Glutamatergic neuron (in vitro differentiated cells): Measurements from ENCODE around the gene PICK1. TPM values are rescaled to one million over a fixed set of nuclear protein-coding genes. Genes with fewer than 3 reads are reported as not detected.

ENCODE experiments used
- DNase-seq: peaks from one replicate; pipeline ENCODE4 v3.0.0; 2022
- H3K27ac Mint-ChIP-seq: one replicate; pipeline ENCODE4 v1.8.0; 2020; ENCODE audit warnings: mild to moderate bottlenecking, mixed read lengths, inconsistent platforms; ENCODE audit not compliant: unreplicated experiment
- H3K27me3 Mint-ChIP-seq: one replicate; pipeline ENCODE4 v1.8.0; 2020; ENCODE audit warnings: mild to moderate bottlenecking, moderate library complexity, mixed read lengths, inconsistent platforms; ENCODE audit not compliant: unreplicated experiment
- H3K36me3 Mint-ChIP-seq: one replicate; pipeline ENCODE4 v1.8.0; 2020; ENCODE audit warnings: mild to moderate bottlenecking, mixed read lengths, inconsistent platforms; ENCODE audit not compliant: unreplicated experiment
- H3K4me1 Mint-ChIP-seq: one replicate; pipeline ENCODE4 v1.8.0; 2020; ENCODE audit warnings: mild to moderate bottlenecking, low read depth, mixed read lengths, inconsistent platforms; ENCODE audit not compliant: unreplicated experiment
- H3K4me3 Mint-ChIP-seq: one replicate; pipeline ENCODE4 v1.8.0; 2020; ENCODE audit warnings: mild to moderate bottlenecking, mixed read lengths, inconsistent platforms; ENCODE audit not compliant: unreplicated experiment
- H3K9me3 Mint-ChIP-seq: one replicate; pipeline ENCODE4 v1.8.0; 2020; ENCODE audit warnings: mild to moderate bottlenecking, moderate library complexity, mixed read lengths, inconsistent platforms; ENCODE audit not compliant: unreplicated experiment
- total RNA-seq: library from RNA; stranded (reverse); fragmentation: NEBNext Ultra II Directional; extraction: Animal tissue kit (Norgen Biotek cat#: 25700); gene quantifications from one replicate; pipeline ENCODE4 v1.2.1, GENCODE V29; 2021; ENCODE audit not compliant: unreplicated experiment
- TF ChIP-seq, protein P1 (sequence below): fragments of 200-600 bp; sonication (generic); IDR thresholded peaks from one replicate; pipeline ENCODE4 v1.5.0; 2021; ENCODE audit not compliant: partially characterized antibody, unreplicated experiment

PICK1 gene
- total RNA-seq, 1 donor from 2014 or later: 44.8 TPM

DNA sequence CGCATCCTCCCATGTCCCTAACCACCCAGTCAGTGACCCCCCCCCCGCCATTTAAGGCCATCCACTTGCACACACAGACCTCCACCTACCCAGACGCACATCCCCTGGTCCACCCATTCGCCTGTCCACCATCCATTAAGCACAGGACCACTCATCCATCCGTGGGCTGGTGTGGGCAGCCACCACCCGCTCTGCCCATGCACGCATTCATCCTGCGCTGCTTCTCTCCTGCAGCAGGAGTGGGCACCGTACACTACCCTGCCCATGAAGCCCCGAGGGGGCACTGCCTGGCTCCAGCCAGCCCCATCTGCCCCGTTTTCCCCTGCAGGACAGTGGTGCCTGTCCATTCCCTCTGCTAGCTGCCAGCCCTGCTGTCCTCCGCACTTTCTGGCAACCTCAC, 30.7 kb downstream of the PICK1 start:
- TF ChIP-seq, protein P1, sequence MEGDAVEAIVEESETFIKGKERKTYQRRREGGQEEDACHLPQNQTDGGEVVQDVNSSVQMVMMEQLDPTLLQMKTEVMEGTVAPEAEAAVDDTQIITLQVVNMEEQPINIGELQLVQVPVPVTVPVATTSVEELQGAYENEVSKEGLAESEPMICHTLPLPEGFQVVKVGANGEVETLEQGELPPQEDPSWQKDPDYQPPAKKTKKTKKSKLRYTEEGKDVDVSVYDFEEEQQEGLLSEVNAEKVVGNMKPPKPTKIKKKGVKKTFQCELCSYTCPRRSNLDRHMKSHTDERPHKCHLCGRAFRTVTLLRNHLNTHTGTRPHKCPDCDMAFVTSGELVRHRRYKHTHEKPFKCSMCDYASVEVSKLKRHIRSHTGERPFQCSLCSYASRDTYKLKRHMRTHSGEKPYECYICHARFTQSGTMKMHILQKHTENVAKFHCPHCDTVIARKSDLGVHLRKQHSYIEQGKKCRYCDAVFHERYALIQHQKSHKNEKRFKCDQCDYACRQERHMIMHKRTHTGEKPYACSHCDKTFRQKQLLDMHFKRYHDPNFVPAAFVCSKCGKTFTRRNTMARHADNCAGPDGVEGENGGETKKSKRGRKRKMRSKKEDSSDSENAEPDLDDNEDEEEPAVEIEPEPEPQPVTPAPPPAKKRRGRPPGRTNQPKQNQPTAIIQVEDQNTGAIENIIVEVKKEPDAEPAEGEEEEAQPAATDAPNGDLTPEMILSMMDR: no peak
- H3K27me3 Mint-ChIP-seq: peaks cover 7% of the 10 kb centered on the region
- peaks cover 12% of the 10 kb centered on the region for H3K9me3 Mint-ChIP-seq
- peaks cover 14% of the 10 kb centered on the region for H3K4me1 Mint-ChIP-seq
- DNase-seq: peak; percentile 13
- peak overlapping the region; percentile 35 for H3K4me3 Mint-ChIP-seq
- peak overlapping the region; percentile 4 for H3K27ac Mint-ChIP-seq
- no peaks in the 10 kb centered on the region for H3K36me3 Mint-ChIP-seq

DNA sequence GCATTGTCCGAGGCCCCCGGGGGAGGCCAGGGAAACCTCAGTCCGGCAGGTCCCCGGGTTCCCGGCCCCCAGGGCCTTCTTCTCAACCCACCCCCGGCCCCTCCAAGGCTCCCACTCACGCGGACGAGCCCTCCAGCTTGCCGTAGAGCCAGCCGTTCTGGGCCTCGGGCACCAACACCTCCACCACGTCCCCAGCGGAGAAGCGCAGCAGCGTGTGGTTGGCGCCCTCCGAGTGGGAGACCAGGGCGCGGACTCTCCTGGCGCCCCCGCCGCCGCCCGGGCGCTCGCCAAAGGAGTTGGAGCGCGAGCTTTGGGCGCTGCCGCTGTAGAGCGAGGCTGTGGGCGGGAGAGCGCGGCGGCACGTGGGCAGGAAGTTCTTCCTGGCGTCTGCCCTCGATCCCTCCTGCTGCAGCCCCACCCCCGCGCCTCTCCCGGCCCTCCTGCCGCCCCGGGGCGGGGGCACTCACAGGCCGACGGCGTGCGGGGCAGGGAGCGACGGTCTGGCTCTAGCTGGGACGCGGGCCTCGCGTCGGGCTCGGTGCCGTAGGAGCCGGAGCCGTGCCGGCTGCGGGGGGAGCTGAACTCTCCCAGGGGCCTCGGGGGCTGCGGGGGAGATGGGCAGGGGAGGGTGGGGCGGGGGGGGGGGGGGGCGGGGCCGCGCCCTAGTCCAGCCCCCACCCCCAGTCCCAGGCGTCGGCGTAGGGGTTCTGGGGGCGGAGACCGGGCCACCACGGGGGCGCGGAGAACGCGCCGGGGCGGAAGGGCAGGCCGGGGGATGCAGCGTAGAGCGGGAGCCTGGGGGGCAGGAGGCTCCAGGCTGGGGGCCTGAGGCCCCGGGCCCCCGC, 31.6 kb downstream of the PICK1 start:
- TF ChIP-seq, protein P1: no peak
- Mint-ChIP-seq H3K27ac (no peak overlapping the region), H3K4me1 (peaks cover 22% of the 10 kb centered on the region), H3K36me3 (no peaks in the 10 kb centered on the region), H3K27me3 (peaks cover 11% of the 10 kb centered on the region), H3K9me3 (peaks cover 18% of the 10 kb centered on the region), H3K4me3 (no peak overlapping the region)
- peak; percentile 38 for DNase-seq

DNA sequence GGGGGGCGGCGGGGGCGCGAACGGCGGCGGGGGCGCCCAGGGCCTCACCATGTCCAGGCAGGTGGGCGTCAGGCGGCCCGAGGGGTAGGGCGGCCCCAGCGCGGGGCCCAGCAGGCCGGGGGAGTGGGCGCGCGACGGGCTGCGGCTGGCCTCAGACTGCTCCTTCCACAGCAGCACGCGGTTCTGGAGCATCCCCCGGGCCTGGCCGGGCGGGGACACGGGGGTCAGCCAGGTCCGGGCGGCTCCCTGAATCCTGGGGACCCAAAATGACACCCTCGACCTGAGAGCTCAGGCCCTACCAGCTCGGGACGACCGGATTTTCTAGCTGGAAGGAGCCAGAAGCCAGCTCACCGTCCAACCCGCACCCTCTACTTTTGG, 32.3 kb downstream of the PICK1 start:
- TF ChIP-seq, protein P1: no peak
- Mint-ChIP-seq H3K9me3 (peaks cover 18% of the 10 kb centered on the region), H3K4me1 (peaks cover 25% of the 10 kb centered on the region), H3K4me3 (no peak overlapping the region), H3K27ac (no peak overlapping the region), H3K36me3 (no peaks in the 10 kb centered on the region), H3K27me3 (peaks cover 15% of the 10 kb centered on the region)
- peak; percentile 15 for DNase-seq

DNA sequence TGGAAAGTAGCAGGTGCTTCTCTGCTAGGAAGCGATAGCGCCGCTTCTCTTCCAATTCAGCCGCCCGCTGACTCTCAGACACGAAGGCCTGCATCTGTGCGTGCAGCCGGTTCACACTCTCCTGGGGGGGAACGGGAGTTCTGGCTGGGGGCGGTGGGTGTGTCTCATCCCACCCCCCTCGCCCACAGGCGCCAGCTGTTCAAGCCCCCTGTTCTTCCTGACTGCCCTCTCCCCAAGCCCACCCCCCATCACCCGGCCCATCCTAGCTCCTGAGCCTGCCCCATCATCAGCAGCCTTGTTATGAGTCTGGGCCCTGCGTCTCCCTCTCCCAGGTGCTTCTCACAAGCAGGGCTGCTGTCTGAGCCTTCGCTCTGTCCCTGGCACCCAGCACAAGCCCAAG, 39.9 kb downstream of the PICK1 start:
- H3K4me3 Mint-ChIP-seq: peak overlapping the region; percentile 94
- DNase-seq: peak; percentile 62

More for the DNA sequence above, 39.9 kb downstream of the PICK1 start:
- peaks cover 26% of the 10 kb centered on the region for H3K4me1 Mint-ChIP-seq
- H3K36me3 Mint-ChIP-seq: peaks cover 5% of the 10 kb centered on the region
- H3K27me3 Mint-ChIP-seq: peaks cover 22% of the 10 kb centered on the region
- H3K9me3 Mint-ChIP-seq: peaks cover 8% of the 10 kb centered on the region
- peak overlapping the region; percentile 97 for H3K27ac Mint-ChIP-seq
- TF ChIP-seq, protein P1: no peak
